IPS DF 6.9 (cell line): Measurements from ENCODE around the gene ENOX1.

Source experiments
- DNase-seq: peaks from one replicate; pipeline ENCODE4 v3.0.0-alpha.2; 2013; ENCODE audit warnings: low read depth, low spot score
- H3K27ac ChIP-seq: one replicate; pipeline ENCODE4 v1.5.1; 2013; ENCODE audit warnings: low read length, control low read depth
- H3K27me3 ChIP-seq: 2 replicates; pipeline ENCODE4 v1.6.1; 2013; ENCODE audit warnings: mild to moderate bottlenecking, low read length; ENCODE audit not compliant: control insufficient read depth, insufficient read depth
- H3K36me3 ChIP-seq: 2 replicates; pipeline ENCODE4 v1.6.1; 2013; ENCODE audit warnings: low read length; ENCODE audit not compliant: control insufficient read depth, insufficient read depth
- H3K4me1 ChIP-seq: 2 replicates; pipeline ENCODE4 v1.6.1; 2013; ENCODE audit warnings: low read length; ENCODE audit not compliant: control insufficient read depth, insufficient read depth
- H3K4me3 ChIP-seq: 2 replicates; pipeline ENCODE4 v1.5.1; 2013; ENCODE audit warnings: mild to moderate bottlenecking, low read length
- H3K9me3 ChIP-seq: 2 replicates; pipeline ENCODE4 v1.6.1; 2013; ENCODE audit warnings: low read length, inconsistent platforms; ENCODE audit not compliant: control insufficient read depth, insufficient read depth
- WGBS: extraction: QIAGEN DNeasy Blood & Tissue Kit; methylation state at CpG from one replicate; pipeline ENCODE4 v1.1.7; 2013; ENCODE audit warnings: mixed read lengths, missing lambda C conversion rate; ENCODE audit not compliant: insufficient read length, insufficient coverage; 5-methylcytosine and 5-hydroxymethylcytosine counted together

Gene ENOX1

DNA sequence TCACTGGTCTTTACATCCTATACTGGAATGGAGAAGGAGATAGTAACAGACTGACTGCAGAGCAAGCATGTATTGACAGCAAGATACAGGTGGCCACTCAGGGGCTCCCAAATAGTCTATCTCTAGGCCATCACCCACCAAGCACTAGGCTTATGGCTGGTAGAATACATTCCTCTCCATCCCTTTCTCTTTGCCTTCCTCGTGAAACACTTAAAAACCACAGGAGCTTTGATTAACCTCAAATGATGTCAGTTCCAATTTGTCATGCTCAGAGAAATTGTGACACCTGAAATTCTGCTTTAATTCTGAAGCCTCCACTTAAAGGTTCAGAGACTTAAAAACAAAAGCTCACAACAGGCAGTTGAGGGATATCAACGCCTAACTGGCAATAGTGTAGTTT lies 17.2 kb downstream of the ENOX1 start:
- Histone ChIP-seq H3K4me3 (no peak overlapping the region), H3K27me3 (no peaks in the 10 kb centered on the region), H3K4me1 (no peaks in the 10 kb centered on the region), H3K27ac (no peak overlapping the region), H3K36me3 (no peaks in the 10 kb centered on the region), H3K9me3 (no peaks in the 10 kb centered on the region)
- WGBS, result no CpG with 5 or more reads among the region's 2 CpGs
- DNase-seq, result no peak

DNA sequence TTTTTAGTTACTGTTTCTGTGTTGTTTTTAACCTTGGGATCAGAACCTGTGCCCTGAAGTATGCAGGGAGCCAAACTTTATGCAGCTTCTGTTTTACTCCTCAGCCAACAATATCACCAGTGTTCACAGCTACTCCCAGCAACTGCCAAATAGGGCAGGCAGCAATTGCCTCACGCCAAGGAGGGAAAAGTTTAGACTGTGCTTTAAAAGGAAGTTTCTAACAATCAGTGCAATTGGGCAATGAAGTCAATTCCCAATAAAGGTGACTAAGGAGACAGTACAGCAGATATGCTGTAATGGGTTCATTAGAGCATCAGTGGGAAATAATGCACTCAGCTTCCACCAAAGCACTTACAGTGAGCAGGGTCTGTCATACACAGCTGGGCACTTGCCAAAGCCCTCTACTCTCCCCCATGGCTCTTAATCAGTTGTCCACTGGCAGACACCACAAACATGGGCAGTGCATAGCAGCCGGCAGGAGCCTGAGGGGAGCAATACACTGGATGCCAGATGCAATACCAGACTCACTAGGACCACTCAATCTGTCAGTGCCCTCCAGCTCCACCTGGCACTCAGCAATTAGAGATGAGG lies 19.3 kb downstream of the ENOX1 start:
- H3K36me3 ChIP-seq, result no peaks in the 10 kb centered on the region
- H3K27me3 ChIP-seq, result no peaks in the 10 kb centered on the region
- H3K4me1 ChIP-seq, result no peaks in the 10 kb centered on the region
- no peak overlapping the region for H3K4me3 ChIP-seq
- no peak overlapping the region for H3K27ac ChIP-seq
- WGBS, result no CpG with 5 or more reads among the region's 2 CpGs
- no peak for DNase-seq
- no peaks in the 10 kb centered on the region for H3K9me3 ChIP-seq

GRCh38 chr13:43766725-43767124 lies 20.0 kb downstream of the ENOX1 start:
- no peak for DNase-seq
- Histone ChIP-seq H3K9me3 (no peaks in the 10 kb centered on the region), H3K27ac (no peak overlapping the region), H3K4me1 (no peaks in the 10 kb centered on the region), H3K4me3 (no peak overlapping the region), H3K36me3 (no peaks in the 10 kb centered on the region), H3K27me3 (no peaks in the 10 kb centered on the region)
- WGBS, result no CpG with 5 or more reads among the region's 5 CpGs

DNA sequence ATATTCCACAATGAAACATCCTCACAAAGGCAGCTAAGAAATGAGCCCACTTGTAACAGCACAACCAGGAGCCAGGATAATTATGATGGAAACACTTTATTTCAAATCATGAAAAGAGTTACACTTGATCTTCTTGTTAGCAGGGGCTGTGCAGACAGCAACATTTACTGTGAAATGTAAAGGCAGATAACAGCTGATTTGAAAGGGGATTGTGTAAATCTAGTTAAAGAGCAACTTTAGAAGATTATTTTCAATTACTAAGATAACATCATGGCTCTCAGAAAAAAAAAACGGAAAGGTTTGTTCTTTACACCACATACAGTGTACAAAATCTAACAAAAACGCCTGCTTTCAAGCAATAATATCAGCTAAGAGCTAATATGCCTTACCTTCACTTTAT lies 22.4 kb downstream of the ENOX1 start:
- no peaks in the 10 kb centered on the region for H3K9me3 ChIP-seq
- no peaks in the 10 kb centered on the region for H3K27me3 ChIP-seq
- no CpG with 5 or more reads among the region's 2 CpGs for WGBS
- no peak for DNase-seq
- H3K4me1 ChIP-seq, result no peaks in the 10 kb centered on the region
- no peak overlapping the region for H3K27ac ChIP-seq
- H3K4me3 ChIP-seq, result no peak overlapping the region
- H3K36me3 ChIP-seq, result no peaks in the 10 kb centered on the region

- Histone ChIP-seq H3K36me3 (no peaks in the 10 kb centered on the region), H3K4me3 (no peak overlapping the region), H3K27me3 (no peaks in the 10 kb centered on the region), H3K4me1 (no peaks in the 10 kb centered on the region), H3K27ac (no peak overlapping the region), H3K9me3 (no peaks in the 10 kb centered on the region)
- no peak for DNase-seq
- WGBS, result no CpG with 5 or more reads among the region's 6 CpGs
Measured at GRCh38 chr13:43763143-43763759, 23.5 kb downstream of the ENOX1 start.

DNA sequence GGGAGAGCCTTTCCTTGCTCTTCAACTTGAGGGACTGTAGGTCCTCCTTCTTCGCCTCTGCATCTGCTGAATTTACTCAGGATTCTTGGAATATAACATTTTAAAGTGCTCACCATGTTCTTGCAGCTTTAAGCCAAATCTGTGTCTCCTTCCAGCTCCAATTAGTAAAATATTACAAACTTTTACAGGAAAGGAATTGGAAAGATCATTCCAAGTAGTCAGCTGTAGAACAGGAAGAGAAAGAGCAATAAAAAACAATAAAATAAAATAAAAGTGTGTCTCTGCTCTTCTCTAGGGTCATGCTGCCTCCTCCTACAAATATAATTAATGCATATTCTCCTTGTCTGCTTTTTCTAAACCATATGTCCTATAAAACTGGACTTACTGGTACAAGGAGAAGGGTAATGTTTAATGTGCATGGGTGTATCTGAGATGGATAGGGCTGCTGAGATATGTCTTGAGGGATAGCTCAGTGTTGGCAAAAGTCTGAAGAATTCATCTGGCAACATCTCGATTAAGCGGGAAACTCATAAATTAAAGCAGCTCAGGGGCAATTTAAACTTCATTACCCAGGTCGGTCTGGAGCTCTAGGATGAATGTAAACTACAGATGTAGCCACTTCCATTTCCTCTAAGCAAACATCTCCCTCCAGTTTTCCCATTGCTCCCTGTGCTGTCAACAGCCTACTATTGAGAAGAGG lies 25.0 kb downstream of the ENOX1 start:
- Histone ChIP-seq H3K27ac (no peak overlapping the region), H3K4me3 (no peak overlapping the region), H3K36me3 (no peaks in the 10 kb centered on the region), H3K9me3 (no peaks in the 10 kb centered on the region), H3K4me1 (no peaks in the 10 kb centered on the region), H3K27me3 (no peaks in the 10 kb centered on the region)
- no CpG with 5 or more reads among the region's 4 CpGs for WGBS
- no peak for DNase-seq

DNA sequence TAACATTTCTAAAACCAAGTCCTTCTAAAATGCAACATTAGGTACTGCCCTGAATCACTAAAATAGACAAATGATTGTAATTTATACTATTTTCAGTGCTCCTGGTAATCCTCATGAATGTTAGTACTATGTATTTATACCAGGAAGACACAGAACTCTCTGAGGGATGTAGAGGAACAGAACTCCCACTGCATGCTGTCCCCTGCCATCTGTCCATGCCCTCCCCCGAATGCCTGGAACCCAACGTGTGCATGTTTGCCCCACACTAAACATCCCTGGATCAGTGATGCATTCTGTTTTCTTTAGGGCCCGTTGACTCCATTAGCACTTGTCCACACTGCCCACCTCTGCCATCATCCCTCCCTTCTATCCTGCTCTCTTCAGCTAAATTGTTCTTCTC lies 26.5 kb downstream of the ENOX1 start:
- H3K36me3 ChIP-seq, result no peaks in the 10 kb centered on the region
- no peak overlapping the region for H3K4me3 ChIP-seq
- no peaks in the 10 kb centered on the region for H3K27me3 ChIP-seq
- no peaks in the 10 kb centered on the region for H3K4me1 ChIP-seq
- no peak overlapping the region for H3K27ac ChIP-seq
- DNase-seq, result no peak
- H3K9me3 ChIP-seq, result no peaks in the 10 kb centered on the region
- no CpG with 5 or more reads among the region's 3 CpGs for WGBS

DNA sequence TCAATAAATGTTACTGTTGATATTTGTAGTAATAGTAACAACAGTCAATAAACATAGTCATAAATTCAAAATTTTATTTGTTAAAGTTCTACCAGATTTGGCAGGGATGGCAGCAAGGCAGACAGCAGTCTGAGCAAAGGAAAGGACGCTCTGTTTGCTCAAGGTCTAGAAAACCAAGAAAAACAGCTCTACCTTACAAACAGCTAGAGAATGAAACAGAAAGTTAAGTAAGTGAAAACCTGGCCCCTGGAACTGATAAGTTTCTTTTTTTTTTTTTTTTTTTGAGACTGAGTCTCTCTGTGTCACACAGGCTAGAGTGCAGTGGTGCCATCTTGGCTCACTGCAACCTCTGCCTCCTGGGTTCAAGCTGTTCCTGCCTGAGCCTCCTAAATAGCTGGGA lies 27.9 kb downstream of the ENOX1 start:
- H3K9me3 ChIP-seq, result no peaks in the 10 kb centered on the region
- DNase-seq, result no peak
- H3K4me3 ChIP-seq, result no peak overlapping the region
- H3K27me3 ChIP-seq, result no peaks in the 10 kb centered on the region
- H3K36me3 ChIP-seq, result no peaks in the 10 kb centered on the region
- no peaks in the 10 kb centered on the region for H3K4me1 ChIP-seq
- H3K27ac ChIP-seq, result no peak overlapping the region
- no CpG with 5 or more reads among the region's 1 CpG for WGBS

DNA sequence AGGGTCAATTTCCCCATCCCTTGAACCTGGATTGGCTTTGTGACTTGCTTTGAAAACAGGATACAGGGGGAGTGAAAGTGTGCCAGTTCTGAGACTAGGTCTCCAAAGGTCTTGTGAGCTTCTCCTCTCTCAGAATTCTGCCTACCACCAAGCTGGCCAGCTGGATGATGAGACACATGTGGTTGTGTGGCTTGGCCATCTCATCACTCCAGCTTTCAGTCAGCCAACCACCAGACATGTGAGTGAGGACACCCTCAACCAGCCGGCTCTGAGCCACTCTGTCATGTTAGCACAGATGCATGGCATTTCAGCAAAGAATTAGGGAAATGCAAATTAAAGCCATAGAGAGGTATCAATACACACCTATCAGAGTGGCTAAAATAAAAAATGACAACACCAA lies 29.5 kb downstream of the ENOX1 start:
- Histone ChIP-seq H3K27me3 (no peaks in the 10 kb centered on the region), H3K4me1 (no peaks in the 10 kb centered on the region), H3K27ac (no peak overlapping the region), H3K36me3 (no peaks in the 10 kb centered on the region), H3K9me3 (no peaks in the 10 kb centered on the region), H3K4me3 (no peak overlapping the region)
- DNase-seq, result no peak
- WGBS, result no CpG with 5 or more reads among the region's 1 CpG

DNA sequence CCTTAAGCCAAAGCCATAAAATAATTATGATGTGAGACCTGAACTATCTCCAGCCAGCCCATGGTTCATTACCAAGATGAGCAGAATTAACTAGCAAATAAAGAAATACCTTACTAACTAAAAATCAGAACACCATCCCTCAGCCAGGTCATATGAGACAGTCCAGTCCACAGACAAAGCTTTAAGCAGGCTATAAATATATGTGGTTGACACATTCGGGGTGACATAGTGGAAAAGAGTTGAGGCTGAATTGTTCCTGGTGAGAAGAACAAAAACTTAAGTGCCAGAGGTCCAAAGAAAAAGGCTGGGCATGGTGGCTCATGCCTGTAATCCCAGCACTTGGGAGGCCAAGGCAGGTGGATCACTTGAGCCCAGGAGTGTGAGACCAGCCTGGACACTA lies 30.9 kb downstream of the ENOX1 start:
- H3K4me3 ChIP-seq, result no peak overlapping the region
- DNase-seq, result no peak
- no peaks in the 10 kb centered on the region for H3K4me1 ChIP-seq
- no peaks in the 10 kb centered on the region for H3K9me3 ChIP-seq
- H3K36me3 ChIP-seq, result no peaks in the 10 kb centered on the region
- H3K27ac ChIP-seq, result no peak overlapping the region
- H3K27me3 ChIP-seq, result no peaks in the 10 kb centered on the region
- no CpG with 5 or more reads among the region's 1 CpG for WGBS

GRCh38 chr13:43751624-43752023 lies 35.1 kb downstream of the ENOX1 start:
- H3K27me3 ChIP-seq, result no peaks in the 10 kb centered on the region
- no peaks in the 10 kb centered on the region for H3K36me3 ChIP-seq
- no peak overlapping the region for H3K27ac ChIP-seq
- H3K4me3 ChIP-seq, result no peak overlapping the region
- no peaks in the 10 kb centered on the region for H3K4me1 ChIP-seq
- DNase-seq, result no peak
- WGBS, result no CpG with 5 or more reads among the region's 3 CpGs
- no peaks in the 10 kb centered on the region for H3K9me3 ChIP-seq
